MM.1S (cell line): ENCODE measurements around the gene TUBD1.

ENCODE experiments used
- DNase-seq: peaks from one replicate; pipeline ENCODE4 v3.0.0-alpha.2; 2015
- H2AFZ ChIP-seq: fragments of 300-600 bp; sonication (generic); 2 replicates; pipeline ENCODE4 v1.6.0; 2016; ENCODE audit warnings: antibody characterized with exemption, low read length
- H3F3A ChIP-seq: fragments of 300-600 bp; sonication (generic); 2 replicates; pipeline ENCODE4 v1.6.1; 2016; ENCODE audit warnings: mild to moderate bottlenecking, antibody characterized with exemption, low read length, moderate library complexity, mixed read lengths; ENCODE audit not compliant: insufficient read depth
- H3K27ac ChIP-seq: fragments of 300-600 bp; sonication (generic); 2 replicates; pipeline ENCODE4 v1.5.1; 2016; ENCODE audit warnings: mild to moderate bottlenecking, low read length
- H3K27me3 ChIP-seq: fragments of 300-600 bp; sonication (generic); replicated peaks from 2 replicates; pipeline ENCODE4 v1.6.0; 2016; ENCODE audit warnings: low read length; ENCODE audit not compliant: insufficient read depth
- H3K36me3 ChIP-seq: fragments of 300-600 bp; sonication (generic); replicated peaks from 2 replicates; pipeline ENCODE4 v1.6.1; 2016; ENCODE audit warnings: mild to moderate bottlenecking, low read length, mixed read lengths; ENCODE audit not compliant: insufficient read depth
- H3K4me1 ChIP-seq: fragments of 300-600 bp; sonication (generic); 2 replicates; pipeline ENCODE4 v1.6.1; 2016; ENCODE audit warnings: low read length, mixed read lengths
- H3K4me2 ChIP-seq: fragments of 300-600 bp; sonication (generic); 2 replicates; pipeline ENCODE4 v1.6.0; 2016; ENCODE audit warnings: low read depth, low read length
- H3K4me3 ChIP-seq: fragments of 300-600 bp; sonication (generic); 2 replicates; pipeline ENCODE4 v1.5.1; 2016; ENCODE audit warnings: low read length, mixed read lengths
- H3K79me2 ChIP-seq: fragments of 300-600 bp; sonication (generic); 2 replicates; pipeline ENCODE4 v1.6.1; 2016; ENCODE audit warnings: mixed run types, low read length, mixed read lengths
- H3K9ac ChIP-seq: fragments of 300-600 bp; sonication (generic); 2 replicates; pipeline ENCODE4 v1.6.1; 2016; ENCODE audit warnings: low read length, mixed read lengths
- H3K9me2 ChIP-seq: fragments of 300-600 bp; sonication (generic); replicated peaks from 2 replicates; pipeline ENCODE4 v1.6.1; 2016; ENCODE audit warnings: mild to moderate bottlenecking, low read length, mixed read lengths; ENCODE audit not compliant: insufficient read depth
- H3K9me3 ChIP-seq: fragments of 300-600 bp; sonication (generic); replicated peaks from 2 replicates; pipeline ENCODE4 v1.6.1; 2016; ENCODE audit warnings: mild to moderate bottlenecking, low read length, mixed read lengths; ENCODE audit not compliant: insufficient read depth
- H4K20me1 ChIP-seq: fragments of 300-600 bp; sonication (generic); 2 replicates; pipeline ENCODE4 v1.6.1; 2016; ENCODE audit warnings: mild to moderate bottlenecking, low read length, moderate library complexity, mixed read lengths; ENCODE audit not compliant: insufficient read depth
- CTCF ChIP-seq: fragments of 300-600 bp; sonication (generic); IDR thresholded peaks from 2 replicates; pipeline ENCODE4 v1.5.1; 2016; ENCODE audit warnings: antibody characterized with exemption, low read length, mixed read lengths
- EZH2 ChIP-seq: fragments of 300-600 bp; sonication (generic); optimal IDR thresholded peaks from 2 replicates; pipeline ENCODE3; 2017; ENCODE audit warnings: low read depth, mild to moderate bottlenecking, antibody characterized with exemption, low read length, mixed read lengths
- EZH2phosphoT487 ChIP-seq: fragments of 300-600 bp; sonication (generic); IDR thresholded peaks from 2 replicates; pipeline ENCODE4 v1.6.1; 2018; ENCODE audit warnings: antibody characterized with exemption, low read length

The TUBD1 gene

GRCh38 chr17:59869941-59870218 lies 22.9 kb downstream of the TUBD1 start:
- no peak overlapping the region for H3K9ac ChIP-seq
- H3K9me2 ChIP-seq, result no peaks in the 10 kb centered on the region
- H3K4me1 ChIP-seq, result no peaks in the 10 kb centered on the region
- H3K27ac ChIP-seq, result no peak overlapping the region
- TF ChIP-seq CTCF, result no peak
- TF ChIP-seq EZH2phosphoT487, result no peak
- TF ChIP-seq EZH2, result no peak
- H3K36me3 ChIP-seq, result no peaks in the 10 kb centered on the region
- no peak overlapping the region for H2AFZ ChIP-seq
- no peak overlapping the region for H3K4me2 ChIP-seq
- H3K9me3 ChIP-seq, result no peaks in the 10 kb centered on the region
- no peak overlapping the region for H3K4me3 ChIP-seq
- H4K20me1 ChIP-seq, result no peaks in the 10 kb centered on the region
- no peaks in the 10 kb centered on the region for H3K79me2 ChIP-seq
- H3F3A ChIP-seq, result no peaks in the 10 kb centered on the region
- DNase-seq, result no peak
- no peaks in the 10 kb centered on the region for H3K27me3 ChIP-seq

- no peak overlapping the region for H3K27ac ChIP-seq
- TF ChIP-seq CTCF (no peak), EZH2 (no peak), EZH2phosphoT487 (no peak)
Measured at GRCh38 chr17:59863616-59864015, 29.1 kb downstream of the TUBD1 start.

GRCh38 chr17:59859444-59860025 lies 33.2 kb downstream of the TUBD1 start:
- no peaks in the 10 kb centered on the region for H3F3A ChIP-seq
- TF ChIP-seq EZH2 (no peak), EZH2phosphoT487 (no peak), CTCF (peak; percentile 55)
- H3K9ac ChIP-seq, result no peak overlapping the region
- no peak overlapping the region for H3K27ac ChIP-seq
- H3K79me2 ChIP-seq, result no peaks in the 10 kb centered on the region
- no peak overlapping the region for H3K4me2 ChIP-seq
- H3K4me1 ChIP-seq, result no peaks in the 10 kb centered on the region
- no peak overlapping the region for H2AFZ ChIP-seq
- H3K9me3 ChIP-seq, result no peaks in the 10 kb centered on the region
- no peaks in the 10 kb centered on the region for H3K36me3 ChIP-seq
- no peak overlapping the region for H3K4me3 ChIP-seq
- no peaks in the 10 kb centered on the region for H3K27me3 ChIP-seq
- H4K20me1 ChIP-seq, result no peaks in the 10 kb centered on the region
- peak; percentile 52 for DNase-seq
- no peaks in the 10 kb centered on the region for H3K9me2 ChIP-seq

More at GRCh38 chr17:59863616-59864015, 29.1 kb downstream of the TUBD1 start:
- DNase-seq, result no peak
- H3K9ac ChIP-seq, result no peak overlapping the region
- H3K4me1 ChIP-seq, result no peaks in the 10 kb centered on the region
- no peak overlapping the region for H3K4me2 ChIP-seq
- H3K79me2 ChIP-seq, result no peaks in the 10 kb centered on the region
- H3F3A ChIP-seq, result no peaks in the 10 kb centered on the region
- H3K9me2 ChIP-seq, result no peaks in the 10 kb centered on the region
- H4K20me1 ChIP-seq, result no peaks in the 10 kb centered on the region
- H3K4me3 ChIP-seq, result no peak overlapping the region
- no peaks in the 10 kb centered on the region for H3K36me3 ChIP-seq
- H2AFZ ChIP-seq, result no peak overlapping the region
- H3K9me3 ChIP-seq, result no peaks in the 10 kb centered on the region
- H3K27me3 ChIP-seq, result no peaks in the 10 kb centered on the region
